Rectal smooth muscle tissue (tissue), 1 donor: ENCODE data around the gene EEF2.
"Not testable (repeated sequence)": the region's sequence is repeated elsewhere in the genome, so short reads cannot be mapped to it uniquely, and the experiment has no call there.

Experiments
- H3K27ac ChIP-seq: one replicate; pipeline ENCODE4 v1.7.0; 2013; ENCODE audit warnings: low read depth, low read length, inconsistent platforms
- H3K27me3 ChIP-seq: one replicate; pipeline ENCODE4 v1.7.0; 2013; ENCODE audit warnings: low read length; ENCODE audit not compliant: control insufficient read depth, insufficient read depth
- H3K36me3 ChIP-seq: one replicate; pipeline ENCODE4 v1.7.0; 2013; ENCODE audit warnings: low read length; ENCODE audit not compliant: control insufficient read depth, insufficient read depth
- H3K4me1 ChIP-seq: one replicate; pipeline ENCODE4 v1.7.0; 2013; ENCODE audit warnings: low read length; ENCODE audit not compliant: control insufficient read depth, insufficient read depth
- H3K4me3 ChIP-seq: one replicate; pipeline ENCODE4 v1.7.0; 2013; ENCODE audit warnings: low read length
- H3K9ac ChIP-seq: one replicate; pipeline ENCODE4 v1.7.0; 2013; ENCODE audit warnings: low read length

Gene EEF2

GRCh38 chr19:3954107-3954506, 31.2 kb downstream of the EEF2 start:
- H3K27ac ChIP-seq: peak overlapping the region; percentile 70

GRCh38 chr19:3952755-3953276, 32.4 kb downstream of the EEF2 start:
- not testable (repeated sequence) for H3K4me3 ChIP-seq, H3K27me3 ChIP-seq, H3K9ac ChIP-seq, H3K36me3 ChIP-seq
- Histone ChIP-seq H3K27ac (peak overlapping the region; percentile 67), H3K4me1 (peaks cover 14% of the 10 kb centered on the region)

More at GRCh38 chr19:3954107-3954506, 31.2 kb downstream of the EEF2 start:
- Histone ChIP-seq H3K9ac (no peak overlapping the region), H3K4me1 (peaks cover 14% of the 10 kb centered on the region), H3K36me3 (peaks cover 16% of the 10 kb centered on the region), H3K4me3 (no peak overlapping the region), H3K27me3 (no peaks in the 10 kb centered on the region)

GRCh38 chr19:3950871-3951861, 34.1 kb downstream of the EEF2 start:
- Histone ChIP-seq H3K4me1 (peaks cover 14% of the 10 kb centered on the region), H3K27me3 (no peaks in the 10 kb centered on the region), H3K4me3 (peak overlapping the region; percentile 33), H3K36me3 (peaks cover 5% of the 10 kb centered on the region), H3K9ac (no peak overlapping the region), H3K27ac (peak overlapping the region; percentile 95)

- H3K27me3 ChIP-seq: no peaks in the 10 kb centered on the region
- H3K4me1 ChIP-seq: peaks cover 14% of the 10 kb centered on the region
- H3K27ac ChIP-seq: peak overlapping the region; percentile 95
- H3K4me3 ChIP-seq: no peak overlapping the region
- H3K9ac ChIP-seq: no peak overlapping the region
- no peaks in the 10 kb centered on the region for H3K36me3 ChIP-seq
These were observed 35.0 kb downstream of the EEF2 start for GRCh38 chr19:3949997-3950859.

- no peaks in the 10 kb centered on the region for H3K36me3 ChIP-seq
- H3K9ac ChIP-seq: no peak overlapping the region
- H3K27ac ChIP-seq: no peak overlapping the region
- H3K4me3 ChIP-seq: no peak overlapping the region
- H3K4me1 ChIP-seq: peaks cover 13% of the 10 kb centered on the region
- H3K27me3 ChIP-seq: no peaks in the 10 kb centered on the region
These were observed 36.0 kb downstream of the EEF2 start for GRCh38 chr19:3949294-3949693.

- not testable (repeated sequence) for H3K36me3 ChIP-seq, H3K4me1 ChIP-seq, H3K27ac ChIP-seq, H3K4me3 ChIP-seq, H3K27me3 ChIP-seq, H3K9ac ChIP-seq
These were observed 37.8 kb downstream of the EEF2 start for GRCh38 chr19:3947316-3947933.

- no peak overlapping the region for H3K27ac ChIP-seq
These were observed 39.4 kb downstream of the EEF2 start for GRCh38 chr19:3945838-3946237.

GRCh38 chr19:3944018-3944721, 41.1 kb downstream of the EEF2 start:
- Histone ChIP-seq H3K27me3 (no peaks in the 10 kb centered on the region), H3K36me3 (no peaks in the 10 kb centered on the region), H3K4me1 (no peaks in the 10 kb centered on the region), H3K9ac (no peak overlapping the region), H3K27ac (no peak overlapping the region), H3K4me3 (no peak overlapping the region)

More at GRCh38 chr19:3945838-3946237, 39.4 kb downstream of the EEF2 start:
- Histone ChIP-seq H3K9ac (no peak overlapping the region), H3K4me1 (no peaks in the 10 kb centered on the region), H3K4me3 (no peak overlapping the region), H3K27me3 (no peaks in the 10 kb centered on the region), H3K36me3 (no peaks in the 10 kb centered on the region)

- no peak overlapping the region for H3K4me3 ChIP-seq
- H3K36me3 ChIP-seq: no peaks in the 10 kb centered on the region
- no peak overlapping the region for H3K27ac ChIP-seq
These were observed 42.4 kb downstream of the EEF2 start for GRCh38 chr19:3942790-3943409.

GRCh38 chr19:3938300-3938950, 46.8 kb downstream of the EEF2 start:
- H3K9ac ChIP-seq, H3K36me3 ChIP-seq, H3K27me3 ChIP-seq, H3K4me3 ChIP-seq, H3K4me1 ChIP-seq, H3K27ac ChIP-seq: not testable (repeated sequence)

More at GRCh38 chr19:3942790-3943409, 42.4 kb downstream of the EEF2 start:
- Histone ChIP-seq H3K4me1 (no peaks in the 10 kb centered on the region), H3K9ac (no peak overlapping the region), H3K27me3 (no peaks in the 10 kb centered on the region)
